Inflammatory macrophage treated with lipopolysaccharide for 4 hours (primary cell): ENCODE data around the gene C4orf17.
"Not testable (repeated sequence)": the region's sequence is repeated elsewhere in the genome, so short reads cannot be mapped to it uniquely, and the experiment has no call there.

Source experiments
- DNase-seq: peaks from one replicate; pipeline ENCODE4 v3.0.0-alpha.2; 2020

C4orf17 gene

DNA sequence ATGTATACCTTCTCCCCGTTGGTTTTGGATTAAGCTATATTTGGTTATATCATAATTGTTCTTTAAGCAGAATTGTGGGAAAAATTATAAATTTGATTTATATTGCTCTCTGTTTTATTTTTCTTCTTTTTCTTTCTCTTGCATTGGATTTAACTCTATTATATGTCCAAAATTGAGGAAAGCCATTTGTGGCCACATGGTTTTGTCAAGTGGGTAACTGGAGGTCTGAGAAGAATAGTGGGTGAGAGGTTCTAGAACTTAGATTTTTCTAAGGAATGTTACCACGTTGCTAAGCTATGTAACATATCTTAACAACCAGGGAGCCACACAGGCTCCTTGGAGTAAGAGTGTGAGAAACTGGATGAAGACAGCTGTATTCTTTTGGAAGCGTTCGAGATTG lies at the start of gene C4orf17:
C4orf17 (plus strand) TSS at position 301 of the 400 bp plus-strand sequence. CDS start 2,061 bp downstream, outside the sequence.
- DNase-seq, result no peak

DNA sequence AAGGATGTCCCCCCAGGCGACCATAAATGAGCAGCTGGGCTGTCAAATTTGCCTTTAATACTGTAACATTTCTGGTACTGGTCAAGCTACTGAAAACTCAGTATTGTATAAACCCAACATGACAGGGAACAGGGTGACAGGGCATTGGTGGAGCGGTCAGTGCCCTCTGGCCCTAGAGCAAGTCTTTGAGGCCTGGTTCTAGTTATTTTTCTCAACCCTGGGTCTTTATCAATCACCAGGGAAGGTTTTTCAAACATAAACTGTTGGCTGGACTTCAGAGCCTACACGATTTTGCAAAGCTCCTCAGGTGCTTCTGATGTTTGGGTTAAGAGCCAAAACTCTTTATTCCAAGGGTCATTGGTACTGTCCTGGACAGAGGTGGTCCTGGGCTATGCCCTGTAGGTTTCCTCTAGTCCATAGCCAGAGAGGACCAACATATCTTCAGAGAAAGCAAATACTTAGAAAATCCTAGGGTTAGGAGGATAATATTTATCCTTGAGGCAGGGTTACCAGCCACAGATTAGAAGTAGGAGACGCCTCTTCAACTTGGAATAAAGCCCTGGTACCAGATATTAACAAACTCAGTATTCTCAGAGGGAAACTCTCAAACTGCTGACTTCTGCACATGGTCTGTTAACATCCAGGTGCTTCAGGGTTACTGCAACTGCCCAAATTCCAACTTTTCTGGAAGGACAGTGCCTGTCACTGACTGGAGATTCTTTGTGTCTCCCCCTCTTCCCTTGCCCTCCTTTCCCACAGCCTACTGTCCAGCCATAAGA lies 49.0 kb upstream of the C4orf17 start:
- no peak for DNase-seq

DNA sequence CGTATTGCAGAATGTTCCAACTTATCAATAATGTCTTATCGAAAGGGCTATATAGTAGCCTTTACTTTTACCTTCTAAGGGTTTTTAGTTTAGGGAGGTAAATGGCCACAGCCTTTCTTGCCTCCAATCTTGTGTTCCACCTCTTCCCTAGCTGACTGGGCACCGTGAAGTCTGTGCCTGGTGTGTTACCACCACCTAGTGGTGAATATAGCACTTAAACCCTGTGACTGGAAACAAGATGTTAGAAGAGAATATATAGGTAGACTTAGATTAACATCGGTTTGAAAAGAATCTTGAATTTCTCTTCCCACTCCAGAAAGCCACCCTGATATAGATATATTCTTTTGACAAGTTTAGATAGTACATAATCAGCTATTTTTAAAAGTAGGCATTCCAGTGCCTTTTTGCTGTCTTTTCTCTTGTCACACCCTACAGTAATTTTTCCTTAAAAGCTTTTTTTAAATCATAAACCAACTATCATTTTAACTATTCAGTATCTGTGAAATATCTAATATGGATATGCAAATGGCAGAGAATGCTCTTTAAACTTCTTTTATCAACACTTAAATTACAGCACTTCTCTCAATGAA lies 47.9 kb upstream of the C4orf17 start:
- peak; percentile 48 for DNase-seq

DNA sequence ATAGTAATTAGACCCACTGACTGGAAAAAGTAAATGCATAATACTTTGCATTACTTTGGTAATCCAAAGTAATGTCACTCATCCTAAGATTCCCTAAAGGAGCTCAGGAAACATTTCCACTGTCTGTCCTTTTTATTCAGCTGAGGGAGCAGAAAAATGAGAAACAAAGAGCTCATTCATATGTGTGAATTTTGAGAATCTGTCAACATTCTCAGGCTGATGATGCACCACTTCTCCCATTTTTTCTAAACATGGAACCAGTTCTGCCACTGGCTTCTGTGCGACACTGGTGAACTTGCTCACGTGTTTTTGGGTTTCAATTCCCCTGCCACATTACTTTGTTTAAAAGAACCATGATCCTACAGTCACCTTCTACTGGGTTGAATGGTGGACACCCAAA lies 47.3 kb upstream of the C4orf17 start:
- no peak for DNase-seq

DNA sequence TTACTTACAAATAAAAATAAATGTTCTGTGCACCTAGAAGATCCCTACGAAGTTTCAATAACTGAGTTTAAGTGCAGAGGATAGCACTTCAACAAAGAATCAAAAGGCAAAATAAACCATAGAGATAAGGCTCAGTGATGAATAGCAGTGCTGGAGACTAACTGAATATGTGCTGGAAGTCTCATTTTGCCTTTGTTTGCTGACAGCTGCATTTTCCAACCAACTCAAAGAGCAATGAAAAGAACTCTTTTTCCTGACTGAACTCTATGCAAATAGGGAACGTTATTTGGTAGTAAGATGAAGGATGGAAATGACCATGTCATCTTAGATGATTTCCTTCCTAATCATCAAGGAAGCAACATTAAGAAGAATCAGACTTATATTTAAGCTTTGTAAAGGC lies 42.9 kb upstream of the C4orf17 start:
- DNase-seq, result no peak

DNA sequence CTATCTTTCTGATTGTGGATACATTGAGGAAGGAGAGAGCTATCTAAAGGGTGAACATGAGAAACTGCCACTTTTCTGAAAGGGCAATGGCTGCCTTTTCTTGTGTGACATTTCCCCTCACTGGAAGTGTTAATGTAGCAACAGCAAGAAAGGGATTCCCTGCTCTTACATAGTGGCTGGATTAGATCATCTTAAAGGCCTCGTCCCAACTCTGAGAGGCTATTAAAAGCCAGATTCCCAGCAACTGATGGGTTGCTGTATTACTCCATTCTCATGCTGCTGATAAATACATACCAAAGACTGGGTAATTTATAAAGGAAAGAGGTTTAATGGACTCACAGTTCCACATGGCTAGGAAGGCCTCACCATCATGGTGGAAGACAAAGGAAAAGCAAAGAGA lies 41.9 kb upstream of the C4orf17 start:
- no peak for DNase-seq

DNA sequence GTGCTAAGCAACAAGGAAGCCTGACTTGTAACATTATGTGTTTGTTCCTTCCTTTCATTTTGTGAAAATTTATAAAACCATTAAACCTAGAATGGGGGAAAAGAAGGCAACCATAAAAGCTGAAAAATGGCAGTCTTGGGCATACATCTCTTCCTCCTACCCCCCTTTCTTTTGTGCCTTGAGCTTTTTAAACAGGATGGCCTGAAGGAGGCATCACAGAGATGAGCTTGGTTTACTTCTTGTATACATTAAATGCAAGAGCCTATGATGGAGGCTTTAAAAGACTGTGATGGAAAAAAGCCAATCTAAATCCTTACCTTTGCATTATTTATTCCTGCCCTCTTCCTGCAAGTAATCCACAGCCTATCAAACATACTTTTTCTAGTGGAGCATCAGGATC lies 39.5 kb upstream of the C4orf17 start:
- no peak for DNase-seq

DNA sequence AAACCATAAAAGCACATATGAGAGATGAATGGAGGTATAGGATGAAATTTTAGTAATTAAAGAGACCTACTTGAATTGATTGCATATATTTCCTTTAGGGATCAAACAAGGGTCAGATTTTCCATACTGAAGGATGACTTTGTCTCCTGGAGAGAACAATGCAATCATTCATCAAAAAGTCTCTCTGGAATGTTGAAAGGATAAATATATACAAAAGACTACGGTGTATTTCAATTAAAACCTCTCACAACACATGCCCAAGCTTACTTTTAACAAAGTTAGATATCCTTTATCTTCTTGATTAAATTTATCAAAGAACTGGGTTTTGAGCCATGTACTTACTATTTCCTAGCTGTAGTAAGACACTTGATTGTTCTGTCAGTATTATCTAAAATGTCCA lies 38.9 kb upstream of the C4orf17 start:
- DNase-seq, result no peak

DNA sequence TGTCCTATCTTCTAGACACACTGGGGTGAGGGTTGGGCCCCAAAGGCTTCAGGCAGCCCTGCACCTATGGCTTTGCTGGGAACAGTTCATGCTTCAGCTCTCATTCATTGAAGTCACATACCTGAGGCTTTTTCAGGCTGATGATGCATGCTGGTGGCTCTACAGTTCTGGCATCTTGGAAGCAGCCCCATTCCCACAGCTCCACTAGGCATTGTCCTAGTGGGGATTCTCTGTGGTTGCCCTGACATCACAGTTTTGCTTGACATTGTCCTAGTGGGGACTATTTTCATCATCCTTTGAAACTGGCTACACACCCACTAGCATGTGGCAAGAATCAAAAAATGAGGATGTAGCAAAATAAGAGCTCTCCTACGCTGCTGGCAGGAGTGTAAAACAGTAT lies 37.7 kb upstream of the C4orf17 start:
- DNase-seq, result peak; percentile 4

DNA sequence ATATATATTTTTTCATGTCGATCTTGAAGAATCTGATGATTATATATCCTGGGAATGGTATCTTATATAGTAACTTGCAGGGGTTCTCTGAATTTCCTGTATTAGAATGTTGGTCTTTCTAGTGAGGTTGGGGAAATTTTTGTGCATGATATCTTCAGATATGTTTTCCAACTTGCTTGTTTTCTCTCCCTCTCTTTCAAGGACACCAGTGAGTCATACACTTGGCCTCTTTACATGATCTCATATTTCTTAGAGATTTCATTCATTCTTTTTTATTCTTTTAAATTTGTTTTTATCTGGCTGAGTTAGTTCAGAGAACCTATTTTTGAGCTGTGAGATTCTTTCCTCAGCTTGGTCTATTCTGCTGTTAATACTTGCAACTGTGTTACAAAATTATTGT lies 27.2 kb upstream of the C4orf17 start:
- DNase-seq, result no peak

DNA sequence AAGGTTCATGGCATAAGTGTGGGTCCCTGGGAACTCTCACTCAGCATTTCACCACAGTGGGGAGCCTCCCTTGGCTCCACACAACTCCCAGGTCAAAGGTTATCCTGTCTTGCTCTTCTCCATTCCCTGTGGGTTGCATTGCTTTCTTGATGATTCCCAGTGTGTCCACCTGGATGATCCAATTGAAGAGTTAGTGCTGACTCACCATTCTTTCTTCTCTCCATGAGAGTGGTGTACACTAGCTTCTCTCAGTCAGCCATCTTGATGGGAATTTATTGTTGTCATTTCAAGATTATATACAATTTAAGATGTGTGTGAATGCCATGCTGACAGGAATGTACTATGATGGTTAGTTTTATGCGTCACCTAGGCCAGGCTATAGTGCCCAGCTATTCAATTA lies 25.6 kb upstream of the C4orf17 start:
- DNase-seq, result no peak

DNA sequence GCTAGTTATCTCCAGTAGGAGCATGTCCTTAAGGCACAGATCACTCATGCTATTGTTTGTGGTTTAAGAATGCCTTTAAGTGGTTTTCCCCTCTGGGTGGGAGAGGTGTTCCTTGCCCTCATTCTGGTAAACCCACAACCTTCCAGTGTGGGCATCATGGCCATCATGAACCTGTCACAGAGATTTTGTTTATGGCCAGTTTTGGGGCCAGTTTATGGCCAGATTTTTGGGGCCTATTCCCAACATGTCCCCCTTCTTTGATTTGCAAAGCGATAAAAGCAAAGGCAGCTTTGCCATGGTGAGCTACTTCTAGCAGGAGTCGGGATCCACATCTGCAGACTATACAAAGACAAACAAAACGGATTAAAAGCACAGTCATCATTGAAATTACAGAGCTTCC lies 24.2 kb upstream of the C4orf17 start:
- DNase-seq, result not testable (repeated sequence)

DNA sequence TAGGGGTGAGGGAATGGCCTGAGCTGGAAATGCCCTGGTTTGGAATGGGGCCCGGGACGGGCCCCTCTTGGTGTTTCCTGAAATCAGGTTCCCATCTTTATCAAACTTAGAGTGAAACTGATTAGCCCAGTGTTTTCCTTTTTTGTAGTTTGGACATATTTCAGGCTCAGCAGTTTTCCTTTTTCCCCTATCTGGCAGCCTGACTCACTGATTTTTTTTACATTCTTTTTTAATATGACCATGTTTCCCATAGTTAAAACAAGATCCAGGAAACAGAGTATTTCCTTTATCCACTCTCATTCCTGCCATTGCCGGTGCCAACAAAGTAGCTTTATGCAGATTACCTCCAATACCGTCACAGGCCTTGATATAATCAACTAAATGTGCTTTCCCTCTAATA lies 20.5 kb upstream of the C4orf17 start:
- DNase-seq, result no peak

DNA sequence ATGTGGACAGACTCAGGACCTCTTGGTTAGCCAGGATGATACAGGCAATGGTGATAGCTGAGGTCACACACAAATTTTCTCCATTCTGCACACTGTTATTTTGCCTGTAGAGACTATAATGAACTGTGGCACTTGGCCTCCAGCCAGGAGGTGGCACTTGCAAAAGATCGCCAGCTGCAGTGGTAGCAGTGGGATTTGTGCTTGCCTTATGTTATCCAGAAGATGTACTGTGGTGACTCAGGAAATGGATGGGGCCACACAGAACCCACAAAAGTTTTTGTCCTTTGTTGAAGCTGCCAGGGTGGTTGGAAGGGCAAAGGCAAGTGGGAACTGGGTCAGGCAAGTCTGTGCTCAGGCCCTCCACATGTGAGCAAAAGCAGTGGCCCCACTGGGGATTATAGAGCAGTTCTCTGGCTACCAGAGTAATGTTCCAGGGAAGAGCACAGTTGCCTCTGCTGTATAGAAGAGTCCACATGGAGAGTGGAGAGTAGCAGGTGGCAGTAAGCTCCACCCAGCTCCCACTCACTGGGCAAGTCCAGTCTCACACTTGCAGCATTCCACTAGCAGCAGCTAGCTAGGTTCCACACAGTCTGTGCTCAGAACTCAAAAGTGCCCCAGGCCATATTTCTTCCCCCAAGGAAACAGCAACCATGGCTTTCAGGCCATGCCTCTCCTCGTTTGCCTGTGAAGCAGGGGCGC lies 5.9 kb upstream of the C4orf17 start:
- DNase-seq, result no peak

DNA sequence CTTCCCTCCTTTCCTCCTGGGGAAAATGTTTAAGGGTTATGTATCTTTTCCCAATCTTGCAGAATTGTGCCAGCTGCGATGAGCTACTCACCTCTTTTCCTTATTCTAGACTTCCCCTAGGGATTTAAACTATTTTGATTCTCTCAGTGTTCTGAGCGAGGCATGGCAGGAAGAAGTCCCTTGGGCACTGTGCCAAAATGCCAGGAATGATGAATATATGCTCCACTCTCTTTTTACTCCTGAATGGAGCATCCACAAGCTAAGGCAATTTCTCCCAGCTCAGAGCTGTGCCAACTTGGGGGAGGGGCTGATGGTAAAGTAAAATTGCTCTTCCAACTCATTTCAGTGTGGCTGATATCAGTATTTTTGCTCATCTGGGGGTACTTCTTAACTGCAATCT lies 4.0 kb upstream of the C4orf17 start:
- DNase-seq, result no peak

DNA sequence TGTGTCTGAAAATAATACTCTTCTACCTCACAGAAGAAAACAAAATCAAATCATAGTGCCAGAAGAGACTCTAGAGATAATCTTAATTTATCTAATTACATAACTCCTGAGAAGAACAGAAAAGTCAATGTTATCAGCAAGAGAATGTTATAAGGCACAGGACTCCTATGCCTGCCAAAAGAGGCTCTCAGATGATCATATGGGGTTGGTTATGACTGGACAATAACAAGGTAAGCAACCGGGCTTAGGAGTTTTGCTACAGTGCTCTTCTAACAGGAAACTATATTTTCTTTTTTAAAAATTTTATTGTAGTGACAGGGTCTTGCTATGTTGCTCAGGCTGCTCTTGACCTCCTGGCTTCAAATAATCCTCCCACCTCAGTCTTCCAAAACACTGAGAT lies 3.5 kb upstream of the C4orf17 start:
- no peak for DNase-seq

DNA sequence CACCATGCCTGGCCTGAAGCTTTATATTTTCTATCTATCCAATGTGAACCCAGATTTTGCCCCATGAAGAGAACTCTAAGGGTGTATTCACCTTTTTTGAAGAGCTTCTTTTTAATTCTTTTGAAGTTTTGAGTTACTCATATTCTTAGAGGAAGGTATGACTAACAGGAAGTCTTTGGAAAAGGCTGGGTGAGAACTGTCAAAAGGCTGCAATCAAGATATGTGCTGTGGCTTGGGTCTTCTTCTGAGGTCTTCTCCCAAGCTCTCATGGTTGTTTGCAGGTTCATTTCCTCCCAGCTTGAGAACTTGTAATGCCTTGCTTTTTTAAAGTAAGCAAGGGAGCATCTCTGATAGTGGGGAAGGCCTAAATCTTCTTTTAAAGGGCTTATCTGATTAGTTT lies 3.1 kb upstream of the C4orf17 start:
- no peak for DNase-seq

DNA sequence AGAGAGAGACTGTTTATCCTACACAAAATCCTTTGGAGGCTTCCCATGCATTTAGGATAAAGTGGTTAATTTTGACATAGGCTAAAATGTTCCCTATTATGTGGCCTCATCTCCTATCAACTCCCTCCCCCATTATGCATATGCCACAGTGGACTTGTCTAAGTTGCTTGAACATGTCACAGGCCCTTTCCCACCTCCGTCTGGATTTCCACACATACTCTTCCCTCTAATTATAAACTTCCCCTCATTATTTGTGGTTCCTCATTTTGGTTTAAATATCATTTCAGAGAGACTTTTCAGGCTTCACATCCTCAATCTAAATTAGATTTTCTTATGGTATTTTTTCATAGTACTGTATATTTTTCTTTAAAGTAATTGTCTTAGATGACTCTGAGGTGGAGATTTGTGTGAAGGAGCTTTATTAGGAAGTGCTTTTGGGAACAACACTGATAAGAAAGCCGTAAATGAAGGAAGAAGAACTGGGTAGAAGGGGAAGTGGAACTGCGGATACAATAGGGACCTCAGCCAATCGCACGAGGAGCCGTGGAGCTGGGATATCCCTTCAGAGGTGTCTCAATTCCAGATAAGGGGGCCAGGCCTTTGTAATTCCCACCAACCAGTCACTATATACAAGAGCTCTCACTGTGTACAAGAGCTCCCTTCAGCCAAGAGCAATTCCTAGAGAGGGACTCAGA lies 7.9 kb downstream of the C4orf17 start:
- DNase-seq, result peak; percentile 54

DNA sequence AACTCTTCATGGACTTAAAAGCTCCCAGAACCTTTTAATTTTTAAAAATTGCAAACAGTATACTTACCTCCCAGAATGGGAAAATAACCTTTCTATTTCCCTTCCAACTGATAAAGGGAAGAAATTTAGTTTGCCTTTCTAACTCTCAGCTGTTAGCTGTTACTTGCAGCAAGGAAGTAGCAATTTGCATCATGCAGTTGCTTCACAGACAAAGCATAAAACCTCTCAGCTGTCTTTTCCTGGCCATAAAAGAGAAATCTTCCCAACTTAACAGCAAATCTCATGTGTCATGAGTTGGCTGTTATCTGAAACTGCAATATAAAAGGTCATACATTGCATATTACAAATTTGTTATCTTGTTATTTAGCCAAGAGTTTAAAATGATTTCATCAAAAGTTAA lies 18.4 kb downstream of the C4orf17 start:
- DNase-seq, result peak; percentile 22

DNA sequence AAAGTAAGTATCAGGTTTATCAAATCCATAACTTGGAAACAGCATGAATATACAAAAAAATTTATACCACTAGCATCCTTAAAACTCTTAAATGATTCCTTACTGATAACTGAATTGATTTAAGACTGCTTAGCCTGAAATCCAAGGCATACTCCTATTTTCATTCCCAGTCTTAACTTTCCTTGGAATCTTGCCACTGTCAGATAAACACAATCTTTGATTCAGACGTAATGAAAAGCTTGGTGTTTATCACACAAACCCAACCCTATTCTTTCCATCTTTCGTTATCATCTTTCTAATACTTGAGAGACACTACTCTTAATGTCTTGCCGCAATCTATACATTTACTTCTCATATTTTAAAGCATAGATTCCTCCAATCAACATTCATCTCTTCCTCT lies 19.1 kb downstream of the C4orf17 start:
- no peak for DNase-seq

DNA sequence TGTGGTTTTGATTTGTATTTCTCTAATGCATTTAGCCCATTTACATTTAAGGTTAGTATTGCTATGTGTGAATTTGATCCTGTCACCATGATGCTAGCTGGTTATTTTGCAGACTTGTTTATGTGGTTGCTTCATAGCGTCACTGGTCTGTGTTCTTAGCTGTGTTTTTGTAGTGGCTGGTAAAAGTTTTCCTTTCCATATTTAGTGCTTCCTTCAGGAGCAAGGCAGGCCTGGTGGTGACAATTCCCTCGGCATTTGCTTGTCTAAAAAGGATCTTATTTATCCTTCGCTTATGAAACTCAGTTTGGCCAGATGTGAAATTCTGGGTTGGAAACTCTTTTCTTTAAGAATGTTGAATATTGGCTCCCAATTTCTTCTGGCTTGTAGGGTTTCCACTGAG lies 23.9 kb downstream of the C4orf17 start:
- DNase-seq, result not testable (repeated sequence)

DNA sequence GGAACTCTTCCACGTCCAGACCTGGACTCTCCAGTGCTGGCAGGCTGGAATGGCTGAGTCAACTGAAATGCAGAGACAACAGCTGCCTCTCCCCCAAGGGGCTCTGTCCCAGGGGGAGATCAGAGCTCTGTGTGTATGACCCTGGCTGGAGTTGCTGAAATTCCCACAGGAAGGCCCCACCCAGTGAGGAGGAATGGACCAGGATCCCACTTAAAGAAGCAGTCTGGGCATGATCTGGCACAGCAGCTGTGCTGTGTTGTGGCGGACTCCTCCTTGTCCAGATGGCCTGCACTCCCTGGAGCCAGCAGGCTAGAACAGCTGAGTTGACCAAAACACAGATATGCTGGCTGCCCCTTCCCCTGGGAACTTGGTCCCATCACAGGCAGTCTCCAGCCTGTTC lies 25.4 kb downstream of the C4orf17 start:
- no peak for DNase-seq

DNA sequence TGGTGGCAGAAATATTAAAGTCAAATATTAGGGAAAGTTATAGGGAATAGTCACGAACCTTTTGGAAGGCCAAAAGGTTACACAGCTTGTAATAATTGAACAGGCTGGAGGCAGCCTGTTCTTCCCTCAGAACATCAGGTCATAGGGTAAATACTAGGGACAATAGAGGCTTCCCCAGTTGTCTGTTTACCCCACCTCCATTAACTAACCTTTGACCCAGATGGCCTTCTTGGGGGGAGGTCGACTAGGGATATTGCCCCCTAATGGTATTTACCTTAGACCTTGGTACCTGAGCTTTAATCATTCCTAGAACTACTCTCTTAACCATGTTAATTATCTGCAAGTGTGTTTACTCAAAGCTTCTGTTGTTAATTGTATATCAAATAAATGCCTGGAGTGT lies 26.0 kb downstream of the C4orf17 start:
- DNase-seq, result no peak

DNA sequence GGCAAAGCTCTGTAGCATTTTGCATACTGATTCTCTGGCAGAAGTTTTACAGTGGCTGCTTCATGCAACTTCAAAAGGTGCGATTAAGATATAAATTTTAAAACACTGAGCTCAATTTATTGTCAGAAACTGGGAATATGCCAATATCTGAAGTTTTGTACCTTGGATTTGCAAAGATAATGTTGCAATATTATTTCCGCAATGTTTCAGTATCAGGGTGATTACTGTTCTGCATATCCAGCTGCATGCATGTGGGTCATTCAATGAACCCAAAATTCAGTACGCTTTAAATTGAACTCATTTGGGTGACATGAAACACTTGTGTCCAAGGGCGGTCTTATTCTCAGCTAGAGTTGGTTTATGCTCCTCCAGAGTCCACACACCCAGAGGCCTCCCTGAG lies 26.9 kb downstream of the C4orf17 start:
- no peak for DNase-seq
